Osteoblast (primary cell): ENCODE results near the gene TAPBP. TPM values are rescaled to one million over a fixed set of nuclear protein-coding genes. Genes with fewer than 3 reads are reported as not detected.
A peak's percentile ranks its signal among the peaks of the same experiment; 100 is the strongest.

Experiments
- DNase-seq: peaks from one replicate; pipeline ENCODE4 v3.0.0; 2011; ENCODE audit warnings: low spot score, mixed read lengths; ENCODE audit not compliant: insufficient read length; ENCODE audit errors: missing footprints
- H2AFZ ChIP-seq: 2 replicates; pipeline ENCODE4 v1.6.0; 2011; ENCODE audit warnings: mild to moderate bottlenecking, low read length
- H3K27ac ChIP-seq: 2 replicates; pipeline ENCODE4 v1.5.1; 2011; ENCODE audit warnings: mild to moderate bottlenecking, low read depth, low read length, moderate library complexity
- H3K27me3 ChIP-seq: 2 replicates; pipeline ENCODE4 v1.6.0; 2012; ENCODE audit warnings: mild to moderate bottlenecking, control low read depth, inconsistent platforms, low read length, moderate library complexity; ENCODE audit not compliant: insufficient read depth
- H3K36me3 ChIP-seq: 2 replicates; pipeline ENCODE4 v1.5.1; 2011; ENCODE audit warnings: mild to moderate bottlenecking, low read length, control low read depth, moderate library complexity; ENCODE audit not compliant: insufficient read depth
- H3K4me1 ChIP-seq: 2 replicates; pipeline ENCODE4 v1.5.1; 2011; ENCODE audit warnings: mild to moderate bottlenecking, low read length, control low read depth, moderate library complexity; ENCODE audit not compliant: insufficient read depth
- H3K4me2 ChIP-seq: 2 replicates; pipeline ENCODE4 v1.6.0; 2011; ENCODE audit warnings: mild to moderate bottlenecking, low read length; ENCODE audit not compliant: insufficient read depth
- H3K4me3 ChIP-seq: fragments of 200-600 bp; sonication (generic); 3 replicates; pipeline ENCODE4 v1.5.1; 2012; ENCODE audit warnings: mild to moderate bottlenecking, low read length, inconsistent platforms; ENCODE audit not compliant: insufficient read depth
- H3K79me2 ChIP-seq: 2 replicates; pipeline ENCODE4 v1.6.0; 2012; ENCODE audit warnings: mild to moderate bottlenecking, low read length, control low read depth, inconsistent platforms; ENCODE audit not compliant: insufficient read depth
- H3K9me3 ChIP-seq: 2 replicates; pipeline ENCODE4 v1.5.1; 2011; ENCODE audit warnings: low read depth, low read length, control low read depth
- H4K20me1 ChIP-seq: 2 replicates; pipeline ENCODE4 v1.6.0; 2012; ENCODE audit warnings: mild to moderate bottlenecking, low read length, control low read depth; ENCODE audit not compliant: insufficient read depth
- total RNA-seq: library from RNA; depleted of rRNA; stranded (reverse); fragments of >200 nt; gene quantifications from 2 replicates; pipeline ENCODE4 v1.2.3, GENCODE V29; 2012
- TF ChIP-seq, protein P1 (sequence below): IDR thresholded peaks from 2 replicates; pipeline ENCODE4 v1.5.1; 2011; ENCODE audit warnings: mild to moderate bottlenecking, low read depth, low read length, moderate library complexity; ENCODE audit errors: extremely low read depth

The TAPBP gene
- total RNA-seq, 1 donor = 92.6 TPM

DNA sequence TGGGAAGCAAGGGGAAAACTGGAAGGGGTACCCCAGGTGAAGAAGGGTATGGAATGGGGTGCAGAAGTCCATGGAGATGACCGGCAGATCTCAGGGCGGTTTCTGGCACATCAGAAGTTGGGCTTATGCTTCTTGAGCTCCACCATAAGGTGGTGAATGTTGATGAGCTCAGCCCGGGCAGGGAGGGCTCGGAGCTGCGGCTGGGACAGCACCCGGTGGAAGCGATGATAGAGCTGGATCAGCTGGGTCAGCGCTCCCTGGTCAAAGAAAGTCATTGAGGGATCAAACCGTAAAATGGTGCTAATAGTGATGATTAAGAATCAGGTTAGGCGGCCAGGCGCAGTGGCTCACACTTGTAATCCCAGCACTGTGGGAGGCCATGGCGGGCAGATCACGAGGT is 63.1 kb downstream of the TAPBP start:
- Histone ChIP-seq H3K79me2 (peaks cover 10% of the 10 kb centered on the region), H3K4me2 (peak overlapping the region; percentile 95), H3K36me3 (peaks cover 7% of the 10 kb centered on the region), H2AFZ (no peak overlapping the region), H3K27ac (peak overlapping the region; percentile 95), H3K4me3 (peak overlapping the region; percentile 24), H3K4me1 (peaks cover 44% of the 10 kb centered on the region), H3K9me3 (no peaks in the 10 kb centered on the region), H4K20me1 (no peaks in the 10 kb centered on the region), H3K27me3 (no peaks in the 10 kb centered on the region)
- DNase-seq = no peak
- TF ChIP-seq, protein P1, sequence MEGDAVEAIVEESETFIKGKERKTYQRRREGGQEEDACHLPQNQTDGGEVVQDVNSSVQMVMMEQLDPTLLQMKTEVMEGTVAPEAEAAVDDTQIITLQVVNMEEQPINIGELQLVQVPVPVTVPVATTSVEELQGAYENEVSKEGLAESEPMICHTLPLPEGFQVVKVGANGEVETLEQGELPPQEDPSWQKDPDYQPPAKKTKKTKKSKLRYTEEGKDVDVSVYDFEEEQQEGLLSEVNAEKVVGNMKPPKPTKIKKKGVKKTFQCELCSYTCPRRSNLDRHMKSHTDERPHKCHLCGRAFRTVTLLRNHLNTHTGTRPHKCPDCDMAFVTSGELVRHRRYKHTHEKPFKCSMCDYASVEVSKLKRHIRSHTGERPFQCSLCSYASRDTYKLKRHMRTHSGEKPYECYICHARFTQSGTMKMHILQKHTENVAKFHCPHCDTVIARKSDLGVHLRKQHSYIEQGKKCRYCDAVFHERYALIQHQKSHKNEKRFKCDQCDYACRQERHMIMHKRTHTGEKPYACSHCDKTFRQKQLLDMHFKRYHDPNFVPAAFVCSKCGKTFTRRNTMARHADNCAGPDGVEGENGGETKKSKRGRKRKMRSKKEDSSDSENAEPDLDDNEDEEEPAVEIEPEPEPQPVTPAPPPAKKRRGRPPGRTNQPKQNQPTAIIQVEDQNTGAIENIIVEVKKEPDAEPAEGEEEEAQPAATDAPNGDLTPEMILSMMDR = no peak

DNA sequence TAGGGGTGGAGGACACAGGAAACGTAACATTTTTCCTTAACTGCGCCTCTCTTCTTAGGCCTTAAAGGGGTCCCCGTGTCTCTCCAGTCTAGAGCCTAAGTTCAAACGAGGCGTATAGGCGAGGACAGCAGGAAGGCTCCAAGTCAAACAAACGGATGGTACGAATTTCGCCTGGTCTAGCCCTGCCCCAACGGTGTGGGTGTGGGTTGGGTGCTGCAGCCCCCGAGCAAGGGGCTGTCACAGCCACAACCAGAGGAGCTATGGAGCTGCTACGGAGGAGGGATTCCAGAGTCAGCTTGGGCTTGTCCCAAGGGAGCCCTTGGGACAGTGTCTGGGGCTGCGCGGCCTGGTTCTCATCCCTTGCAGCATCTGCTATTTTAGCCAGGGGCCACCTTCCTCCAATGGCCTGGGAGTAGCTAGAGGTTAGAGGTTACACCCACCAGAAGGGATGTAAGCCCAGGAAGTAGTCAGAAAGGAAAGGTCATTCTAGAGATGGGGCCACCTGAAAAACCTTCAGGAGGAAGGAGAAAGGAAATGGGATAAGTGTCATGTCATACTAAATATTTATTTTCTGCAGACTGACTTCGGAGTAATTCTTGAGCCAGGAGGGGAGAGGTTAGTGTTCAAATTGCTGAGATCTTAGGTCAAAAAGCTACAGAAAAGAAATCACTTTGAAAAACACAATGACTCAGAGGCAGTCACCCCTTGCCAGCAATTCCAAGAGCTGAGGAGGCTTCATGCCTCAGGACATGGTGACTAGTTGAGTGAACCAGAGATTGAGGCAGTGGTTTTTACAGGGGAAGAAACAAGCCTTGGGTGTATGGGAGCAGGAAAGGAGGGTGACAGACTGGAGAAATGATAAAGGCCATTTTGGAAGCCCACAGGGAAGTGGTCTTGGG is 63.9 kb downstream of the TAPBP start:
- TF ChIP-seq, protein P1 = no peak
- Histone ChIP-seq H3K27me3 (no peaks in the 10 kb centered on the region), H4K20me1 (no peaks in the 10 kb centered on the region), H3K36me3 (peaks cover 7% of the 10 kb centered on the region), H3K9me3 (no peaks in the 10 kb centered on the region), H3K79me2 (peaks cover 10% of the 10 kb centered on the region), H3K27ac (peak overlapping the region; percentile 95), H2AFZ (peak overlapping the region; percentile 78), H3K4me3 (peak overlapping the region; percentile 74), H3K4me1 (peaks cover 44% of the 10 kb centered on the region), H3K4me2 (peak overlapping the region; percentile 95)
- DNase-seq = peak; percentile 78

Other genes with a start within 250 kb of the TAPBP start
- gene HLA-DPA1, start 240.4 kb downstream of the TAPBP start, total RNA-seq = 5.4 and 30.4 TPM in 2 replicates
- 8.7 and 12.4 TPM in 2 replicates for gene HLA-DPB1, start 238.1 kb downstream of the TAPBP start, total RNA-seq
- 1.8 TPM in 2 replicates for gene COL11A2, start 121.6 kb downstream of the TAPBP start, total RNA-seq
- gene RXRB, start 113.4 kb downstream of the TAPBP start, total RNA-seq = 19.2 and 20.9 TPM in 2 replicates
- 108 and 109 TPM in 2 replicates for gene SLC39A7, start 113.2 kb downstream of the TAPBP start, total RNA-seq
- gene HSD17B8, start 109.4 kb downstream of the TAPBP start, total RNA-seq = 2.7 and 3.3 TPM in 2 replicates
- gene RING1, start 105.6 kb downstream of the TAPBP start, total RNA-seq = 34.0 and 34.2 TPM in 2 replicates
- 41.3 and 42.7 TPM in 2 replicates for gene VPS52, start 42.2 kb downstream of the TAPBP start, total RNA-seq
- 1,994 and 2,278 TPM in 2 replicates for gene RPS18, start 42.0 kb downstream of the TAPBP start, total RNA-seq
- 3.8 and 4.3 TPM in 2 replicates for gene B3GALT4, start 37.0 kb downstream of the TAPBP start, total RNA-seq
- 85.7 and 86.9 TPM in 2 replicates for gene WDR46, start 24.8 kb downstream of the TAPBP start, total RNA-seq
- 14.1 and 15.9 TPM in 2 replicates for gene PFDN6, start 24.5 kb downstream of the TAPBP start, total RNA-seq
- gene RGL2, start 15.1 kb downstream of the TAPBP start, total RNA-seq = 33.9 and 35.5 TPM in 2 replicates
- 18.6 and 19.5 TPM in 2 replicates for gene ZBTB22, start 3.7 kb upstream of the TAPBP start, total RNA-seq
- 32.7 and 39.4 TPM in 2 replicates for gene DAXX, start 8.9 kb upstream of the TAPBP start, total RNA-seq
- gene KIFC1, start 77.7 kb upstream of the TAPBP start, total RNA-seq = 3.2 and 4.0 TPM in 2 replicates
- 25.9 and 30.8 TPM in 2 replicates for gene PHF1, start 96.9 kb upstream of the TAPBP start, total RNA-seq
- 89.3 and 122 TPM in 2 replicates for gene CUTA, start 104.0 kb upstream of the TAPBP start, total RNA-seq
- 6.9 and 8.8 TPM in 2 replicates for gene SYNGAP1, start 106.0 kb upstream of the TAPBP start, total RNA-seq
- 4.1 and 4.7 TPM in 2 replicates for gene ZBTB9, start 140.5 kb upstream of the TAPBP start, total RNA-seq